Stomach (tissue), 19 donors: ENCODE measurements around the gene CCDC66. TPM values are rescaled to one million over a fixed set of nuclear protein-coding genes. Genes with fewer than 3 reads are reported as not detected.
A peak's percentile ranks its signal among the peaks of the same experiment; 100 is the strongest.

Experiments used
- DNase-seq, 2 donors: peaks; one replicate each; pipeline versions ENCODE4 v3.0.0 to v3.0.0-alpha.2; 2013 to 2019
- H3K27ac ChIP-seq, 5 donors: fragments of 200-600 bp in 4 of 5; sonication (generic) in 4 of 5; one replicate each; pipeline ENCODE4 v1.5.1; 2013 to 2019; ENCODE audit warnings: mild to moderate bottlenecking in 1 of 5, moderate library complexity in 1 of 5
- H3K27me3 ChIP-seq, 3 donors: fragments of 200-600 bp; sonication (generic); one replicate each; pipeline ENCODE4 v1.5.1; 2017 to 2019; ENCODE audit warnings: mixed run types in 1 of 3
- H3K36me3 ChIP-seq, 4 donors: fragments of 200-600 bp; sonication (generic); 1 replicate in 3 of 4; 2 replicates in 1 of 4; pipeline ENCODE4 v1.5.1; 2016 to 2019
- H3K4me1 ChIP-seq, 4 donors: fragments of 200-600 bp; sonication (generic); one replicate each; pipeline ENCODE4 v1.5.1; 2016 to 2019
- H3K4me3 ChIP-seq, 4 donors: fragments of 200-600 bp; sonication (generic) in 3 of 4; one replicate each; pipeline ENCODE4 v1.5.1; 2016 to 2019; ENCODE audit warnings: mild to moderate bottlenecking in 1 of 4
- H3K9me3 ChIP-seq, 4 donors: fragments of 200-600 bp; sonication (generic); one replicate each; pipeline ENCODE4 v1.5.1; 2016 to 2019
- CTCF ChIP-seq, 7 experiments: fragments of 450-650 bp in 4 of 7; fragments of 200-600 bp in 3 of 7; sonication (generic) in 3 of 7; IDR thresholded peaks; one replicate each; pipeline ENCODE4 v1.5.1; 2016 to 2019; ENCODE audit warnings: antibody characterized with exemption in 7 of 7, control low read depth in 2 of 7, mild to moderate bottlenecking in 1 of 7
- EP300 ChIP-seq: sonication (generic); formaldehyde crosslinking; IDR thresholded peaks from one replicate; pipeline ENCODE4 v1.6.1; 2017; ENCODE audit warnings: antibody characterized with exemption
- POLR2A ChIP-seq, 4 donors: fragments of 450-650 bp; IDR thresholded peaks; one replicate each; pipeline ENCODE4 v1.6.1; 2016; ENCODE audit warnings: antibody characterized with exemption in 4 of 4, control low read depth in 2 of 4, mild to moderate bottlenecking in 1 of 4, moderate library complexity in 1 of 4
- POLR2AphosphoS5 ChIP-seq, 3 donors: sonication (generic); formaldehyde crosslinking; IDR thresholded peaks; one replicate each; pipeline ENCODE4 v1.6.1; 2016; ENCODE audit warnings: antibody characterized with exemption in 3 of 3
- WGBS, 5 donors: extraction: QIAGEN DNeasy Blood & Tissue Kit in 3 of 5; methylation state at CpG; one replicate each; pipeline versions ENCODE4 v1.1.5 to v1.1.7; 2013 to 2018; 5-methylcytosine and 5-hydroxymethylcytosine counted together
- intact Hi-C: fragments of 100-400 bp; cut with DNase I; formaldehyde crosslinking; loops from one replicate; pipeline ENCODE4 v1.15.1; 2023; ENCODE audit warnings: low total_unique reads
- long read RNA-seq, 10 donors: transcript quantifications; one replicate each; lab custom pipeline, GENCODE V29; 2026
- polyA plus RNA-seq, 3 donors: library from polyadenylated mRNA; stranded (reverse); fragments of 200-250 nt; gene quantifications; one replicate each; pipeline ENCODE4 v1.2.3, GENCODE V29; 2013
- total RNA-seq, 5 donors: library from RNA; depleted of rRNA; stranded (reverse); fragments of >200 nt; gene quantifications; one replicate each; pipeline versions ENCODE4 v1.1.0 to v1.2.3, GENCODE V29; 2014 to 2016
- donor health status: healthy with polysubstance abuse.
- donor health status: Bipolar disorder and iron deficiency.
- donor health status: healthy.

Gene CCDC66
- total RNA-seq (10 to 100 TPM in 4 of 5 donors, 1 to 10 TPM in 1; 3.5 to 66.3 (median 29.6) TPM), polyA plus RNA-seq (1 to 10 TPM; 4.9 to 7.0 (median 6.2) TPM)
- long read RNA-seq, donor 1, partial matches to known transcripts: 0 of 1 reads
- long read RNA-seq, donor 1, other reads (novel, unspliced or antisense): 0 of 1 reads
- long read RNA-seq, donor 2, partial matches to known transcripts: 0 of 3 reads
- long read RNA-seq, donor 2, other reads (novel, unspliced or antisense): 0 of 3 reads
- long read RNA-seq, donor 3, partial matches to known transcripts: 0 of 1 reads
- long read RNA-seq, donor 3, other reads (novel, unspliced or antisense): 0 of 1 reads
- long read RNA-seq, donor 4, partial matches to known transcripts: 0 of 1 reads
- long read RNA-seq, donor 4, other reads (novel, unspliced or antisense): 0 of 1 reads
- long read RNA-seq, donor 5, partial matches to known transcripts: 0 of 1 reads
- long read RNA-seq, donor 5, other reads (novel, unspliced or antisense): 0 of 1 reads
- long read RNA-seq, donor 6: 0 reads
- long read RNA-seq, donor 7, partial matches to known transcripts: 0 of 2 reads
- long read RNA-seq, donor 7, other reads (novel, unspliced or antisense): 0 of 2 reads
- long read RNA-seq, donor 8, partial matches to known transcripts: 0 of 2 reads
- long read RNA-seq, donor 8, other reads (novel, unspliced or antisense): 0 of 2 reads
- long read RNA-seq, donor 9, partial matches to known transcripts: 0 of 3 reads
- long read RNA-seq, donor 9, other reads (novel, unspliced or antisense): 0 of 3 reads
- long read RNA-seq, donor 10: 0 reads

GRCh38 chr3:56556908-56557830 is at the start of gene CCDC66:
Gene CCDC66 (plus strand): TSS chr3:56557175. CDS start chr3:56557243, 68 bp downstream.
- peak; percentile 96 to 98 for DNase-seq
- TF ChIP-seq CTCF (IDR thresholded peaks at IDR 0.05) (peak in 5 of 7 experiments; percentile 49 to 63 (median 57)), POLR2A (IDR thresholded peaks at IDR 0.05) (peak in 2 of 4 donors; percentile 80 to 83), POLR2AphosphoS5 (IDR thresholded peaks at IDR 0.05) (peak; percentile 87 to 98 (median 95)), EP300 (no peak)
- intact Hi-C loops: no loop called here
- H3K27ac ChIP-seq: peak within 1 kb of the TSS; percentile 85 to 94 (median 90)
- H3K4me3 ChIP-seq: peak within 1 kb of the TSS; percentile 69 to 87 (median 78)
- 0 to 1% (median 0%) methylated on average over 44 to 54 of the region's 54 CpGs for WGBS, 5 donors
- peaks cover 8 to 27% (median 17%) of the 10 kb centered on the region in 4 donors for H3K4me1 ChIP-seq
- H3K36me3 ChIP-seq: peaks cover 0 to 24% (median 22%) of the 10 kb centered on the region in 4 donors
- H3K9me3 ChIP-seq: no peaks in the 10 kb centered on the region
- H3K27me3 ChIP-seq: no peaks in the 10 kb centered on the region

- WGBS, 5 donors: 32 to 60% (median 50%) methylated on average over 1 of the region's 1 CpG
These were observed 37.3 kb upstream of the CCDC66 start for GRCh38 chr3:56519641-56520040.

GRCh38 chr3:56522374-56522773 is 34.6 kb upstream of the CCDC66 start:
- no peak for DNase-seq
- H3K36me3 ChIP-seq: no peaks in the 10 kb centered on the region
- intact Hi-C loops: no loop called here
- H3K4me3 ChIP-seq: no peak overlapping the region
- no peaks in the 10 kb centered on the region for H3K27me3 ChIP-seq
- H3K4me1 ChIP-seq: no peaks in the 10 kb centered on the region
- no peaks in the 10 kb centered on the region for H3K9me3 ChIP-seq
- WGBS, 5 donors: 40 to 53% (median 48%) methylated on average over 7 of the region's 7 CpGs
- TF ChIP-seq CTCF (IDR thresholded peaks at IDR 0.05) (no peak), POLR2AphosphoS5 (IDR thresholded peaks at IDR 0.05) (no peak)
- no peak overlapping the region for H3K27ac ChIP-seq

More at GRCh38 chr3:56519641-56520040, 37.3 kb upstream of the CCDC66 start:
- DNase-seq: no peak
- Histone ChIP-seq H3K27ac (no peak overlapping the region), H3K4me3 (no peak overlapping the region), H3K9me3 (no peaks in the 10 kb centered on the region), H3K4me1 (no peaks in the 10 kb centered on the region), H3K36me3 (no peaks in the 10 kb centered on the region), H3K27me3 (no peaks in the 10 kb centered on the region)
- TF ChIP-seq CTCF (IDR thresholded peaks at IDR 0.05) (no peak), EP300 (no peak), POLR2AphosphoS5 (IDR thresholded peaks at IDR 0.05) (no peak), POLR2A (IDR thresholded peaks at IDR 0.05) (no peak)
- intact Hi-C loops: no loop called here

- Histone ChIP-seq H3K9me3 (no peaks in the 10 kb centered on the region), H3K4me3 (no peak overlapping the region), H3K27ac (no peak overlapping the region), H3K4me1 (no peaks in the 10 kb centered on the region), H3K36me3 (no peaks in the 10 kb centered on the region), H3K27me3 (no peaks in the 10 kb centered on the region)
- WGBS, 5 donors: 42 to 67% (median 59%) methylated on average over 1 of the region's 1 CpG
- DNase-seq: no peak
- TF ChIP-seq EP300 (no peak), POLR2AphosphoS5 (IDR thresholded peaks at IDR 0.05) (no peak), CTCF (IDR thresholded peaks at IDR 0.05) (no peak), POLR2A (IDR thresholded peaks at IDR 0.05) (no peak)
- intact Hi-C loops: no loop called here
These were observed 31.7 kb upstream of the CCDC66 start for GRCh38 chr3:56525291-56525690.
